Smooth muscle cell (in vitro differentiated cells): ENCODE results near the gene IQSEC3. TPM values are rescaled to one million over a fixed set of nuclear protein-coding genes. Genes with fewer than 3 reads are reported as not detected.
A peak's percentile ranks its signal among the peaks of the same experiment; 100 is the strongest.

Experiments
- DNase-seq: peaks from one replicate; lab custom pipeline; 2025; ENCODE audit not compliant: unreplicated experiment; lab: John Stamatoyannopoulos, UW
- H2AFZ ChIP-seq: fragments of 200-600 bp; sonication (generic); 2 replicates; pipeline ENCODE4 v1.6.0; 2016; ENCODE audit warnings: antibody characterized with exemption, low read depth, mild to moderate bottlenecking
- H3F3A ChIP-seq: fragments of 200-600 bp; sonication (generic); 2 replicates; pipeline ENCODE4 v1.6.0; 2017; ENCODE audit warnings: antibody characterized with exemption, low read depth
- H3K27ac ChIP-seq: fragments of 200-600 bp; sonication (generic); 2 replicates; pipeline ENCODE4 v1.5.1; 2016; ENCODE audit warnings: low read depth, mild to moderate bottlenecking
- H3K27me3 ChIP-seq: fragments of 200-600 bp; sonication (generic); 2 replicates; pipeline ENCODE4 v1.6.1; 2016; ENCODE audit warnings: low read depth, mild to moderate bottlenecking
- H3K36me3 ChIP-seq: fragments of 200-600 bp; sonication (generic); 2 replicates; pipeline ENCODE4 v1.5.1; 2016; ENCODE audit warnings: low read depth
- H3K4me1 ChIP-seq: fragments of 200-600 bp; sonication (generic); 2 replicates; pipeline ENCODE4 v1.5.1; 2016; ENCODE audit warnings: low read depth
- H3K4me2 ChIP-seq: fragments of 200-600 bp; sonication (generic); 2 replicates; pipeline ENCODE4 v1.6.0; 2016; ENCODE audit warnings: mild to moderate bottlenecking
- H3K4me3 ChIP-seq: fragments of 200-600 bp; sonication (generic); 2 replicates; pipeline ENCODE4 v1.5.1; 2016; ENCODE audit warnings: mild to moderate bottlenecking
- H3K79me2 ChIP-seq: fragments of 200-600 bp; sonication (generic); 2 replicates; pipeline ENCODE4 v1.6.0; 2016; ENCODE audit warnings: low read depth, mild to moderate bottlenecking
- H3K9ac ChIP-seq: fragments of 200-600 bp; sonication (generic); 2 replicates; pipeline ENCODE4 v1.6.0; 2016; ENCODE audit warnings: low read depth
- H3K9me3 ChIP-seq: fragments of 200-600 bp; sonication (generic); replicated peaks from 2 replicates; pipeline ENCODE4 v1.5.1; 2016; ENCODE audit warnings: low read depth
- H4K20me1 ChIP-seq: fragments of 200-600 bp; sonication (generic); 2 replicates; pipeline ENCODE4 v1.6.0; 2016; ENCODE audit warnings: low read depth
- CTCF ChIP-seq: fragments of 200-600 bp; sonication (generic); IDR thresholded peaks from 2 replicates; pipeline ENCODE4 v1.5.1; 2017; ENCODE audit warnings: borderline replicate concordance, mild to moderate bottlenecking, antibody characterized with exemption; ENCODE audit not compliant: insufficient read depth, poor library complexity, severe bottlenecking
- WGBS: methylation state at CpG from one replicate; pipeline ENCODE4 v1.1.7; 2016; ENCODE audit warnings: low lambda C conversion rate; 5-methylcytosine and 5-hydroxymethylcytosine counted together
- polyA plus RNA-seq: library from polyadenylated mRNA; unstranded; fragments of >200 nt; fragmentation: Nextera tagmentation; extraction: Ambion mirVana; gene quantifications from 2 replicates; pipeline ENCODE4 v1.2.1, GENCODE V29; 2016
- total RNA-seq: library from RNA; depleted of rRNA; stranded (reverse); fragments of >200 nt; gene quantifications from 2 replicates; pipeline ENCODE4 v1.2.3, GENCODE V29; 2014

Gene IQSEC3
- total and polyA plus RNA-seq, 2 experiments from 2014 or later, result 0.72 to 2.4 TPM

- no peaks in the 10 kb centered on the region for H3K36me3 ChIP-seq
- TF ChIP-seq CTCF, result no peak
- no peaks in the 10 kb centered on the region for H3K79me2 ChIP-seq
- no peak for DNase-seq
- no peaks in the 10 kb centered on the region for H3F3A ChIP-seq
- H3K4me1 ChIP-seq, result peaks cover 19% of the 10 kb centered on the region
- 92% methylated on average over 6 of the region's 6 CpGs for WGBS
- no peak overlapping the region for H3K4me2 ChIP-seq
- no peaks in the 10 kb centered on the region for H4K20me1 ChIP-seq
- H3K27ac ChIP-seq, result no peak overlapping the region
- no peak overlapping the region for H3K9ac ChIP-seq
- H3K4me3 ChIP-seq, result no peak overlapping the region
- H3K27me3 ChIP-seq, result no peaks in the 10 kb centered on the region
- H3K9me3 ChIP-seq, result no peaks in the 10 kb centered on the region
- no peak overlapping the region for H2AFZ ChIP-seq
Observed at GRCh38 chr12:174124-174523, 107.6 kb downstream of the IQSEC3 start.

- Histone ChIP-seq H3K9me3 (no peaks in the 10 kb centered on the region), H3K36me3 (no peaks in the 10 kb centered on the region), H3F3A (no peaks in the 10 kb centered on the region), H4K20me1 (no peaks in the 10 kb centered on the region), H3K79me2 (no peaks in the 10 kb centered on the region), H3K4me1 (peaks cover 17% of the 10 kb centered on the region), H3K27ac (no peak overlapping the region), H3K9ac (no peak overlapping the region), H2AFZ (no peak overlapping the region), H3K4me2 (no peak overlapping the region), H3K4me3 (no peak overlapping the region), H3K27me3 (no peaks in the 10 kb centered on the region)
- no peak for TF ChIP-seq CTCF
- DNase-seq, result no peak
- 88% methylated on average over 10 of the region's 23 CpGs for WGBS
Observed at GRCh38 chr12:174596-174995, 108.0 kb downstream of the IQSEC3 start.

DNA sequence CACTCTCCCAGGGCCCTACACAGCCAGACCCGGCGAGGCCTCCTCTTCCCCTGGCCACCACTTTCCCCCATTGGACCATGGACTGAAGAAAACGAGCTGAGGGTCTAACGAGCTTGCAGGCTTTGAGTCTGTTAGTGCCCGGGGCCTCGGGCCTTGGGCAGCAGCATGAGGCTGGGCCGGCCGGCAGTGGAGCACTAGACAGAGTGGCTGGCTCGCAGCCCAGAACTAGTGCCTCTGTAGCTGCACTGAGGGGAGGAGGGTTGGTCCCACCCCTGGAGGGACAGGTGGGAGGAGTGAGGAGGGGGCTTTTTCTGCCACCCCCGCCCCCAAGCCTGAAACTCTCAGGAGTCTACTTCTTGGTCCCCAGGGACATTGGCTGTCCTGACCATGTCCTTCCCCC lies 108.7 kb downstream of the IQSEC3 start:
- H3F3A ChIP-seq, result no peaks in the 10 kb centered on the region
- no peak overlapping the region for H3K27ac ChIP-seq
- WGBS, result 84% methylated on average over 10 of the region's 10 CpGs
- DNase-seq, result no peak
- no peak overlapping the region for H3K9ac ChIP-seq
- no peak overlapping the region for H3K4me3 ChIP-seq
- H4K20me1 ChIP-seq, result no peaks in the 10 kb centered on the region
- peaks cover 12% of the 10 kb centered on the region for H3K4me1 ChIP-seq
- no peaks in the 10 kb centered on the region for H3K9me3 ChIP-seq
- H3K4me2 ChIP-seq, result no peak overlapping the region
- no peaks in the 10 kb centered on the region for H3K79me2 ChIP-seq
- H2AFZ ChIP-seq, result no peak overlapping the region
- no peaks in the 10 kb centered on the region for H3K27me3 ChIP-seq
- no peaks in the 10 kb centered on the region for H3K36me3 ChIP-seq
- no peak for TF ChIP-seq CTCF

DNA sequence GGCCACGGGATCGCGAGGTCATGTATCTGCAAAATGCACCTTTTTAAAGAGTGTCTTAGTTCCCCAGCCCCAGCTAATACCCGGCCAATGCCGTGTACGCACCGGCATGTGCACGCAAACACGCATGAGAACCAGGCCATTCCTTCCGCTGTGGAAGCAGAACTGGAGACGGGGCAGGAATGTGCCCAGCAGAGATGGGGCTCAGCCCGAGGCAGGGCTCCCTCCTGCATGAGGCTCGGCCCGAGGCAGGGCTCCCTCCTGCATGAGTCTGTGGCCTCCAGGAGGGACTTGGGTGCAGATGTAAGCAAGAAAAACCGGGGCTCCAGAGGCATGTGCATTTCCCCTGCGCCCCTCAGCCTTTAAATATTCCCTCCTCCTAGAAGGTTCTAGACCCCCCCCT lies 109.2 kb downstream of the IQSEC3 start:
- H3K36me3 ChIP-seq, result no peaks in the 10 kb centered on the region
- no peak for TF ChIP-seq CTCF
- no peaks in the 10 kb centered on the region for H3K27me3 ChIP-seq
- H3K4me2 ChIP-seq, result no peak overlapping the region
- no peak overlapping the region for H3K4me3 ChIP-seq
- H4K20me1 ChIP-seq, result no peaks in the 10 kb centered on the region
- no peak for DNase-seq
- H2AFZ ChIP-seq, result no peak overlapping the region
- peaks cover 6% of the 10 kb centered on the region for H3K4me1 ChIP-seq
- WGBS, result 90% methylated on average over 16 of the region's 16 CpGs
- peak overlapping the region; percentile 78 for H3K27ac ChIP-seq
- H3K9me3 ChIP-seq, result no peaks in the 10 kb centered on the region
- no peaks in the 10 kb centered on the region for H3F3A ChIP-seq
- no peak overlapping the region for H3K9ac ChIP-seq
- no peaks in the 10 kb centered on the region for H3K79me2 ChIP-seq
